Cardiac muscle cell (in vitro differentiated cells and primary cell): ENCODE data around the gene PTPRM. TPM values are rescaled to one million over a fixed set of nuclear protein-coding genes. Genes with fewer than 3 reads are reported as not detected.

ENCODE experiments used
- DNase-seq, 2 donors: peaks; one replicate each; pipeline versions ENCODE4 v3.0.0 to v3.0.0-alpha.2; 2010 to 2017; ENCODE audit warnings: low read depth in 1 of 2, low spot score in 1 of 2
- H3K27ac ChIP-seq: fragments of 200-600 bp; sonication (generic); 2 replicates; pipeline ENCODE4 v1.5.1; 2016
- H3K27me3 ChIP-seq: fragments of 200-600 bp; sonication (generic); 2 replicates; pipeline ENCODE4 v1.6.0; 2016; ENCODE audit warnings: control low read depth
- H3K36me3 ChIP-seq: fragments of 200-600 bp; sonication (generic); 2 replicates; pipeline ENCODE4 v1.5.1; 2016; ENCODE audit warnings: control low read depth
- H3K4me1 ChIP-seq: fragments of 200-600 bp; sonication (generic); 2 replicates; pipeline ENCODE4 v1.8.1; 2017; ENCODE audit warnings: low read depth, mild to moderate bottlenecking, mixed run types
- H3K4me3 ChIP-seq: fragments of 200-600 bp; sonication (generic); 2 replicates; pipeline ENCODE4 v1.5.1; 2016; ENCODE audit warnings: mild to moderate bottlenecking
- H3K9me3 ChIP-seq: fragments of 200-600 bp; sonication (generic); 2 replicates; pipeline ENCODE4 v1.5.1; 2017; ENCODE audit warnings: low read depth, mild to moderate bottlenecking, control low read depth
- CTCF ChIP-seq: IDR thresholded peaks from 2 replicates; pipeline ENCODE4 v1.5.1; 2012; ENCODE audit warnings: low read depth, mild to moderate bottlenecking, low read length
- polyA plus RNA-seq: library from polyadenylated mRNA; unstranded; fragments of >200 nt; fragmentation: Nextera tagmentation; extraction: Ambion mirVana; gene quantifications from 2 replicates; pipeline ENCODE4 v1.2.1, GENCODE V29; 2016
- total RNA-seq: library from RNA; depleted of rRNA; stranded (reverse); fragments of >200 nt; gene quantifications from 2 replicates; pipeline ENCODE4 v1.2.3, GENCODE V29; 2016

The PTPRM gene
- total and polyA plus RNA-seq, 2 experiments from 2014 or later = 26.5 to 48.8 TPM

DNA sequence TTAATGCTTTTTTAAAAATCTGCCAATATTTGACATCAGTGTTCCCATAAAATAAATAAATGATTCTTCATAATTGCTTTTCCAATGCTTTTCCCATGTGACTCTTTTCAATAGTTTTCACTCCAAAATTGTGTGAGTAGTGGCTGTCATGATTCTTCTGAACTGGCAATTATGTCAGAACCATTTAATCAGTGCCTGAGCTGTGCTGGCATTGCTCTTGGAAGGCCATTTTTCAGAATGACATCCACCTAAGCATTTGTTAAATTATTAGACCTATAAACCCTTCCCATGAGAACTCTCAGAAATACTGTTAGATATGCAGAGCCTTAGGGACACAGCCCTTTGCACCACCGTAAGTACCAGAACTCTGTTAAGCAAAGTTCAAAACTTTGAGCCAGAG is 707.3 kb downstream of the PTPRM start:
- H3K36me3 ChIP-seq = no peaks in the 10 kb centered on the region
- H3K4me1 ChIP-seq = no peaks in the 10 kb centered on the region
- no peaks in the 10 kb centered on the region for H3K9me3 ChIP-seq
- no peak overlapping the region for H3K27ac ChIP-seq
- no peaks in the 10 kb centered on the region for H3K27me3 ChIP-seq
- H3K4me3 ChIP-seq = no peak overlapping the region
- DNase-seq = no peak
- TF ChIP-seq CTCF = no peak

DNA sequence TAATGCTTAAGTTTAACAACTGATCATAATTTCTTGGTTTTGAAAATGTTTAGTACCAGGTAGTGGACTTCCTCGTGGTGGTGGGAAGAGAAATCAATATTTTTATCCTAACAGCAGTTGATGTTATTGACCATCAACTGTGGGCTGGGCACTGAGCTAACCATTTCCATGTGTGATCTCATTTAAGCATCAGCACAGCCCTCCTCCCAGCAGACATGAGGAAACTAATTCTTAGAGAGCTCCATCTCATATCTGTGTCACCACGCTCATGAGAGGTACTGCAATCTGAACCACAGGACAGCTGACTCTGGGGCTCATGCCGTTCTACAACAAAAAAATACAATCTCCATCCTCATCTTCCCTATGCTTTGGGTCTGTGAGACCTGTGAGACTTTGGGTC is 709.3 kb downstream of the PTPRM start:
- no peak overlapping the region for H3K27ac ChIP-seq
- no peak for TF ChIP-seq CTCF
- H3K4me3 ChIP-seq = no peak overlapping the region

GRCh38 chr18:8277270-8277669 is 710.2 kb downstream of the PTPRM start:
- H3K27me3 ChIP-seq = no peaks in the 10 kb centered on the region
- H3K4me3 ChIP-seq = no peak overlapping the region
- DNase-seq = peak in 1 of 2 donors; percentile 53
- no peak for TF ChIP-seq CTCF
- no peaks in the 10 kb centered on the region for H3K4me1 ChIP-seq
- H3K27ac ChIP-seq = no peak overlapping the region
- H3K36me3 ChIP-seq = no peaks in the 10 kb centered on the region
- H3K9me3 ChIP-seq = no peaks in the 10 kb centered on the region

More for the DNA sequence above, 709.3 kb downstream of the PTPRM start:
- Histone ChIP-seq H3K36me3 (no peaks in the 10 kb centered on the region), H3K9me3 (no peaks in the 10 kb centered on the region), H3K4me1 (no peaks in the 10 kb centered on the region), H3K27me3 (no peaks in the 10 kb centered on the region)
- DNase-seq = no peak

DNA sequence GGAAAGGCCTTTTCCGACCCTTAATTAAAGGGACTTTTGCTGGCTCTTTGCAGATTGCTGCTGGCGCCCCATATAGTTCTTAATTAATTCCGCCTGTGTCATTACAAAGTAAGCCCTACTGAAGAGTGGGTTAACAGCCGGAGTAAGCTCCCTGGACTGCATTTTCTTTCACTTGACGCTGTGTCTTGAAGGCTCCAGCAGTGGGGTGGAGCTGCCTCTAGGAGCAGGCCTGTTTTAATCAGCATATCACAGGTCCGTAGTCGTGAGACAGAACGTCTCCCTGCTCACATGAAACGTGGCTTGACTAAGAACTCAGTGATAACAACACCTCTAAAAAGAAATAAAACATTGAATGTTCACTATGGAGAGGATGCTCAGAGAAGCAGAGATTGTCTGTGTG is 712.2 kb downstream of the PTPRM start:
- no peaks in the 10 kb centered on the region for H3K36me3 ChIP-seq
- H3K4me1 ChIP-seq = no peaks in the 10 kb centered on the region
- no peaks in the 10 kb centered on the region for H3K9me3 ChIP-seq
- no peak for DNase-seq
- H3K27ac ChIP-seq = no peak overlapping the region
- H3K4me3 ChIP-seq = no peak overlapping the region
- H3K27me3 ChIP-seq = no peaks in the 10 kb centered on the region
- no peak for TF ChIP-seq CTCF

GRCh38 chr18:8279781-8280330 is 712.7 kb downstream of the PTPRM start:
- H3K36me3 ChIP-seq = no peaks in the 10 kb centered on the region
- H3K27ac ChIP-seq = no peak overlapping the region
- no peak for DNase-seq
- H3K4me1 ChIP-seq = no peaks in the 10 kb centered on the region
- H3K27me3 ChIP-seq = no peaks in the 10 kb centered on the region
- H3K4me3 ChIP-seq = no peak overlapping the region
- no peak for TF ChIP-seq CTCF
- no peaks in the 10 kb centered on the region for H3K9me3 ChIP-seq
